Epithelial cell of esophagus (primary cell): Measurements from ENCODE around the gene ICAM3.

Source experiments
- DNase-seq: peaks from one replicate; pipeline ENCODE4 v3.0.0; 2010; ENCODE audit warnings: low read depth
- H3K4me3 ChIP-seq: 2 replicates; pipeline ENCODE4 v1.5.1; 2011; ENCODE audit warnings: mild to moderate bottlenecking, low read length, control low read depth
- CTCF ChIP-seq: IDR thresholded peaks from 2 replicates; pipeline ENCODE4 v1.5.1; 2011; ENCODE audit warnings: low read depth, mild to moderate bottlenecking, low read length, control low read depth, inconsistent platforms; ENCODE audit not compliant: insufficient read depth; ENCODE audit errors: missing control alignments

The ICAM3 gene

GRCh38 chr19:10299545-10300458 lies 39.6 kb downstream of the ICAM3 start:
- H3K4me3 ChIP-seq = no peak overlapping the region
- TF ChIP-seq CTCF = no peak
- no peak for DNase-seq

- H3K4me3 ChIP-seq = no peak overlapping the region
- DNase-seq = no peak
- TF ChIP-seq CTCF = no peak
Observed at GRCh38 chr19:10295847-10296591, 43.4 kb downstream of the ICAM3 start.

GRCh38 chr19:10295305-10295846 lies 44.0 kb downstream of the ICAM3 start:
- TF ChIP-seq CTCF = no peak
- DNase-seq = no peak
- no peak overlapping the region for H3K4me3 ChIP-seq

- no peak overlapping the region for H3K4me3 ChIP-seq
- TF ChIP-seq CTCF = no peak
- no peak for DNase-seq
Observed at GRCh38 chr19:10294368-10294697, 45.1 kb downstream of the ICAM3 start.

- H3K4me3 ChIP-seq = no peak overlapping the region
- no peak for TF ChIP-seq CTCF
- no peak for DNase-seq
Observed at GRCh38 chr19:10293637-10294367, 45.6 kb downstream of the ICAM3 start.

- no peak for DNase-seq
- H3K4me3 ChIP-seq = no peak overlapping the region
- no peak for TF ChIP-seq CTCF
Observed at GRCh38 chr19:10292789-10293636, 46.4 kb downstream of the ICAM3 start.
